ENCODE data around the gene GLIS1.

The GLIS1 gene

GRCh38 chr1:53501065-53502005 is 237.6 kb downstream of the GLIS1 start:
- TF ChIP-seq, protein P1, sequence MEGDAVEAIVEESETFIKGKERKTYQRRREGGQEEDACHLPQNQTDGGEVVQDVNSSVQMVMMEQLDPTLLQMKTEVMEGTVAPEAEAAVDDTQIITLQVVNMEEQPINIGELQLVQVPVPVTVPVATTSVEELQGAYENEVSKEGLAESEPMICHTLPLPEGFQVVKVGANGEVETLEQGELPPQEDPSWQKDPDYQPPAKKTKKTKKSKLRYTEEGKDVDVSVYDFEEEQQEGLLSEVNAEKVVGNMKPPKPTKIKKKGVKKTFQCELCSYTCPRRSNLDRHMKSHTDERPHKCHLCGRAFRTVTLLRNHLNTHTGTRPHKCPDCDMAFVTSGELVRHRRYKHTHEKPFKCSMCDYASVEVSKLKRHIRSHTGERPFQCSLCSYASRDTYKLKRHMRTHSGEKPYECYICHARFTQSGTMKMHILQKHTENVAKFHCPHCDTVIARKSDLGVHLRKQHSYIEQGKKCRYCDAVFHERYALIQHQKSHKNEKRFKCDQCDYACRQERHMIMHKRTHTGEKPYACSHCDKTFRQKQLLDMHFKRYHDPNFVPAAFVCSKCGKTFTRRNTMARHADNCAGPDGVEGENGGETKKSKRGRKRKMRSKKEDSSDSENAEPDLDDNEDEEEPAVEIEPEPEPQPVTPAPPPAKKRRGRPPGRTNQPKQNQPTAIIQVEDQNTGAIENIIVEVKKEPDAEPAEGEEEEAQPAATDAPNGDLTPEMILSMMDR (IDR thresholded peaks at IDR 0.05; ENCODE audit: extremely low read depth, insufficient read depth, missing control alignments): no peak
- in situ Hi-C loops (cut with MboI; ENCODE audit: low pct_unique_long_range_greater_than_20kb, low sequenced_read_pairs, unreplicated experiment): no loop called here
- no peak for DNase-seq (ENCODE audit: low spot score)

GRCh38 chr1:53500204-53501064 is 238.5 kb downstream of the GLIS1 start:
- TF ChIP-seq, protein P1 (IDR thresholded peaks at IDR 0.05; ENCODE audit: extremely low read depth, insufficient read depth, missing control alignments): no peak
- in situ Hi-C loops (cut with MboI; ENCODE audit: low pct_unique_long_range_greater_than_20kb, low sequenced_read_pairs, unreplicated experiment): no loop called here
- DNase-seq (ENCODE audit: low spot score): no peak

DNA sequence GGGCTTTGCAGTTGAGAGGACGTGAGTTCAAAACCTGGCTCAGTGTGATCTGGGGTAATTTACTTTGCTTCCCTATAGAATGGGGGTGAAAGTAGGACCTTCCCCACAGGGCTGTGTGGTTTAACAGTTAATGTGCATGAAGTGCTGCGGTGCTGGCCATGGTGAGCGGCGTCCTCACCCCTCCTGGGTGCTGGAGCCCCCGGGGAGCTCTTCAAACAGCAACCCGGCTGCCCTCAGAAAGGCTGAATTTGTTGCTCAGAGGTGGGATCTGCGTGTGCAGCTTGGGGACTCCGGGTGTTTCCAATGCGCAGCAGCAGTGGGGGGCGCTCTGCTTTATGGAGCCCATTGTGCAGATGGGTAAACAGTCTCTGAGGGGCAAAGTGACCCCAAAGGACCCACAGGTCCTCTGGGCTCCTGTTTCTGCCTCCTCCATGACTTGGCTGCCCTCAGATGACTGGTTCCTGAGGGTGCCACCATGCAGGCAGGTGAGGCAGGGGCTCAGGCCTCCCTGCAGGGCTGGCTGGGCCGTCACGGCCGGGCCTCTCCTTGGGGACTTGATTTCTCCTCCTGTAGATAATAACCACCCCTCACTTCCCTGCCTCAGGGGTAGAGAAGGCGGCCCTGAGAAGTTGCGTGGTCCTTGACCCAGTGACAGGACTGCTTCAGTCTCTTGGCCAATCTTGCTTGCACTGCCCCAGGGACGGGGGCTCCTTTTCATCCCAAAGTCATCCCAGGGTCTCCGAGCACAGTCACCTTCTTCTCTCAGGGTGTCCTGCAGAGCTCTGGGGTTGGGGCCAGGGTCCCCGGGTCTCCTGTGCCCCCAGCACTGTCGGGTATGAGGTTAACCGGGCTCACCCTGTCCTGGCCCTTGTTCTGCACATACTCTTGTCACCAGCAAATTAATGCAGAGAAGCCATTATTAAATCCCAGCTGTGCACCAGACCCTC is 239.4 kb downstream of the GLIS1 start:
- no peak for DNase-seq (ENCODE audit: low spot score)
- TF ChIP-seq, protein P1 (IDR thresholded peaks at IDR 0.05; ENCODE audit: extremely low read depth, insufficient read depth, missing control alignments): no peak
- in situ Hi-C loops (cut with MboI; ENCODE audit: low pct_unique_long_range_greater_than_20kb, low sequenced_read_pairs, unreplicated experiment): no loop called here

GRCh38 chr1:53498555-53499131 is 240.3 kb downstream of the GLIS1 start:
- TF ChIP-seq, protein P1 (IDR thresholded peaks at IDR 0.05; ENCODE audit: extremely low read depth, insufficient read depth, missing control alignments): no peak
- in situ Hi-C loops (cut with MboI; ENCODE audit: low pct_unique_long_range_greater_than_20kb, low sequenced_read_pairs, unreplicated experiment): no loop called here
- DNase-seq (ENCODE audit: low spot score): no peak

DNA sequence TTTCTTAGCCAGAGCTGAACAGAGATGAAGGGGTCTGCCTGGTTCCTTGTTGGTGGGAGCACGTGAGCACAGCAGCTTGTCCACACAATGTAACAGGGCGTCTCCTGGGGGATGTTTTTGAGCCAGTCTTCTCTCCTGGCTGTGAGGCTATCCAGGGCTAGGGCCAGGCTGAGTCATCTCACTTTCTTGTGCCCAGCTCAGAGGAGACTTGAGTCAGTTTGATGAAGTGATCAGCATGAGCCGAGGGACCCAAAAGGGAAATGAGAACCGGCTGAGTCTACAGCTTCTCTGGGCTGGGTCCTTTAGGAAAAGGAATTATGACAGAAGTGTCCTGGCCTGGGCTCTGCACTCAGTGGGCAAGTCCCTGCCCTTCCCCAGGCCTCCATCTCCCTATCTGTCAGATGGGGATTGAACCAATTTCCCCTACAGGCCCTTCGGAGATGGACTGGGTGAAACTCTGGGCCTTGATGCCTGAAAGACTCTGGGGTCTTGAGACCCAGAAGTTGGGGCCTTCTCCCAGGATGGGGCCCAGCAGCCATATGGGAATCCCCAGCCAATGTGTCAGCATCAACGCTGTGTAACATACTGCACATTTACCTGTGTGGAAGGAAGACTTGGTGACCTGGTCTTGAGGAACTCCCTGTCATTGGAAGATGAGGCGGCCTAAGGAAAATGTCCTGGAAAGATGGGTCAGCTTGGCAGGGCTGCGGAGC is 243.2 kb downstream of the GLIS1 start:
- no peak for DNase-seq (ENCODE audit: low spot score)
- in situ Hi-C loops (cut with MboI; ENCODE audit: low pct_unique_long_range_greater_than_20kb, low sequenced_read_pairs, unreplicated experiment): no loop called here
- TF ChIP-seq, protein P1 (IDR thresholded peaks at IDR 0.05; ENCODE audit: extremely low read depth, insufficient read depth, missing control alignments): no peak

All from GM13977 (cell line).